HG03097 (cell line): ENCODE results near the gene EMP1.

Experiments used
- ATAC-seq: cut with Tn5 transposase; IDR thresholded peaks from one replicate; pipeline ENCODE4 v1.9.1; 2021; ENCODE audit not compliant: unreplicated experiment, low FRiP score

Gene EMP1

GRCh38 chr12:13215056-13215455 is 18.5 kb downstream of the EMP1 start:
- ATAC-seq, result no peak

GRCh38 chr12:13218641-13219040 is 22.1 kb downstream of the EMP1 start:
- ATAC-seq, result no peak

- ATAC-seq, result no peak
Measured at GRCh38 chr12:13219320-13219719, 22.8 kb downstream of the EMP1 start.

GRCh38 chr12:13220838-13221237 is 24.3 kb downstream of the EMP1 start:
- no peak for ATAC-seq

- no peak for ATAC-seq
Measured at GRCh38 chr12:13222076-13222475, 25.6 kb downstream of the EMP1 start.

GRCh38 chr12:13223179-13223804 is 26.8 kb downstream of the EMP1 start:
- no peak for ATAC-seq

GRCh38 chr12:13223941-13224340 is 27.4 kb downstream of the EMP1 start:
- ATAC-seq, result no peak

- no peak for ATAC-seq
Measured at GRCh38 chr12:13227191-13227590, 30.7 kb downstream of the EMP1 start.

GRCh38 chr12:13228579-13228978 is 32.1 kb downstream of the EMP1 start:
- no peak for ATAC-seq

- ATAC-seq, result no peak
Measured at GRCh38 chr12:13229504-13229903, 33.0 kb downstream of the EMP1 start.

GRCh38 chr12:13230500-13230899 is 34.0 kb downstream of the EMP1 start:
- ATAC-seq, result no peak

GRCh38 chr12:13233830-13234641 is 37.5 kb downstream of the EMP1 start:
- no peak for ATAC-seq

GRCh38 chr12:13238204-13238603 is 41.7 kb downstream of the EMP1 start:
- no peak for ATAC-seq

- ATAC-seq, result no peak
Measured at GRCh38 chr12:13241833-13242488, 45.4 kb downstream of the EMP1 start.

- ATAC-seq, result no peak
Measured at GRCh38 chr12:13242936-13243335, 46.4 kb downstream of the EMP1 start.

GRCh38 chr12:13243516-13244070 is 47.1 kb downstream of the EMP1 start:
- ATAC-seq, result no peak

- no peak for ATAC-seq
Measured at GRCh38 chr12:13247596-13247995, 51.1 kb downstream of the EMP1 start.

GRCh38 chr12:13248964-13249363 is 52.4 kb downstream of the EMP1 start:
- no peak for ATAC-seq

GRCh38 chr12:13250416-13250815 is 53.9 kb downstream of the EMP1 start:
- ATAC-seq, result no peak

GRCh38 chr12:13251521-13251920 is 55.0 kb downstream of the EMP1 start:
- no peak for ATAC-seq

- ATAC-seq, result no peak
Measured at GRCh38 chr12:13252024-13252423, 55.5 kb downstream of the EMP1 start.
